Fibroblast of skin of abdomen (primary cell): ENCODE data around the gene RPL41. TPM values are rescaled to one million over a fixed set of nuclear protein-coding genes. Genes with fewer than 3 reads are reported as not detected.
"Not testable (repeated sequence)": the region's sequence is repeated elsewhere in the genome, so short reads cannot be mapped to it uniquely, and the experiment has no call there.

ENCODE experiments used
- DNase-seq: peaks from one replicate; pipeline ENCODE4 v3.0.0-alpha.2; 2013
- polyA plus RNA-seq, 2 experiments: library from polyadenylated mRNA; unstranded; fragments of 120-200 nt; gene quantifications; one replicate each; pipeline ENCODE4 v1.2.1, GENCODE V29; 2013; ENCODE audit not compliant: insufficient read length in 2 of 2

Gene RPL41
- polyA plus RNA-seq (2013, experiment 1 of 2; ENCODE audit: insufficient read length), result 4,299 TPM
- polyA plus RNA-seq (2013, experiment 2 of 2; ENCODE audit: insufficient read length), result 4,492 TPM

DNA sequence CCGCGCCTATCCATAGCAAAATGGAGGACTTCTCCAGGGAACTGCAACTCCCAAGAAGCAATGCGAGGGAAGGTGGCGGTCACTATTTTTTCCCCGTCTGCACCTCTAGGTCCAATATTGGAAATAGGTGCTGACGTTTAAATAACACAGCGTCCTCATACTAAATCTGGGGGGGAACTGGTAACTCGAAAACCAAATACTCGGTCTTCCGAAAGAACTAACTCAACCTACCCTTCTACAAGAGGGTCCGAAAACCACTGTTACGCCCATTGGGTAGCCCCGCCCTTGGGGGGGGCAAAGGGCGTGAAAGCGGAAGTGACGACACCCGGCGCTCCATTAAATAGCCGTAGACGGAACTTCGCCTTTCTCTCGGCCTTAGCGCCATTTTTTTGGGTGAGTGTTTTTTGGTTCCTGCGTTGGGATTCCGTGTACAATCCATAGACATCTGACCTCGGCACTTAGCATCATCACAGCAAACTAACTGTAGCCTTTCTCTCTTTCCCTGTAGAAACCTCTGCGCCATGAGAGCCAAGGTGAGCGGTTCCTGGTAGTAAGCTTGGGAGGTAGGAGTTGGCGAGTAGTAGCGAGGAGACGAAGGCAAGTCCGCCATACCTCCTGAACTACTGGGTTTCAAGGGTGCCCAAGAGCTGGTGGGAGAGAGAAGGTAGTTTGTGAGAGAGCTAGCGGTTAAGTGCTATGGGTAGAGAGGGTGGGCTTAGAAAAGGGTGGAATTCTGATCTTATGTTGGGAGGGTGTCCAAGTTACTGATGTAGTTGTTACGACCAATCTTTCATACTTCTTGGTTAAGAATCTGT is at the start of gene RPL41:
TSS of gene RPL41 (plus strand) at position 367 of the 815 bp plus-strand sequence.
- DNase-seq, result peak; percentile 94

DNA sequence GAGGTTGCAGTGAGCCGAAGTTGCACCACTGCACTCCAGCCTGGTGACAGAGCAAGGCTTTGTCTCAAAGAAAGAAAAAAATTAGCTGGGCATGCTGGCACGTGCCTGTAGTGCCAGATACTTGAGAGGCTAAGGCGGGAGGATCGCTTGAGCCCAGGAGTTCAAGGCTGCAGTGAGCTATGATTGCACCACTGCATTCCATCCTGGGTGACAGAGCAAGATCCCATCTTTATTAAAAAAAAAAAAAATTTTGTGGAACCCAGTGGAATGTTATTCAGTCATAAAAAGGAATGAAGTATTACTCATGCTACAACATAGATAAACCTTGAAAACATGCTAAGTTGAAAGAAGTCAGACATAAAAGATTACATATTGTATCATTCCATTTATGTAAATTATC is 44.8 kb upstream of the RPL41 start:
- DNase-seq, result peak; percentile 25

DNA sequence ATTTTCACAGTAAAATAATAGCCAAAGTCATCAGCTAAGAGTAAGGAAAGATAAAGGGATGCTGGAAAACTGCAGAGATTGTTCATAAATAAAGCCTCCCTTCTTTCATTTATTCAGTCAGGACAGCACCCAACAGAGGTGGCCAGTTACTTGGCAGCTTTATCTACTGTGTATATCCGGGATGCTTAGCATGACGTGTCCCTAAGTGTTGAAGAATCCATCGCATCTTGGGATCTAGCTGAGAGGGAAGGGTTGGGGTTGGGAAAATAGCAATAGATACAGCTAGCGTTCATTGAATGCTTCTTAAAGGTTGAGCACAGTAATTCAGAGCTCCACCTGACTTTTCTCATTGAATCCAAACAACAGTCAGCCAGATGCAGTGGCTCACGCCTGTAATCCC is 42.0 kb upstream of the RPL41 start:
- no peak for DNase-seq

DNA sequence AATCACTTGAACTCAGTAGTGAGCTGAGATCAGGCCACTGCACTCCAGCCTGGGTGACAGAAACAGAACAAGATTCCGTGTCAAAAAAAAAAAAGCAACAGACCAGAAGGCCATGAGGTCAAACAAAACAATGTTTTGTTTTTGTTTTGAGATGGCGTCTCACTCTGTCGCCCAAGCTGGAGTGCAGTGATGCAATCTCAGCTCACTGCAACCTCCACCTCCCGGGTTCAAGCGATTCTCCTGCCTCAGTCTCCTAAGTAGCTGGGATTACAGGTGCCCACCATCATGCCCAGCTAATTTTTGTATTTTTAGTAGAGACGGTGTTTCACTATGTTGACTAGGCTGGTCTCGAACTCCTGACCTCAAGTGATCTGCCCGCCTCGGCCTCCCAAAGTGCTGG is 38.5 kb upstream of the RPL41 start:
- DNase-seq, result not testable (repeated sequence)

DNA sequence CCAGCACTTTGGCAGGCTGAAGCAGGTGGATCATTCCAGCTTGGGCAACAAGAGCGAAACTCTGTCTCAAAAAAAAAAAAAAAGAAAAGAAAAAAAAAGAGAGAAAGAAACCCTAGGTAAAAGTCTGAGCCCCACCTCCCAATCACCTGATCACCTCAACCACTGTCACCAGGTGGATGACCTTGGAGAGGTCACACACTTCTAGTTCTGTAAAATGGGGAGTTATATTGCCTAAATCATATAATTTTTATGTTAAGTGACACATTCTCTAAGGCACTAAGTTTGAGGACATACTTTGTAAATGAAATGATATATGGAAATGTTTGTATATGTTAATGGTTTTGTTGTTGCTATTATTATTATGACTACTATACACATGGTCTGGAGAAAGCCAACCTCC is 38.0 kb upstream of the RPL41 start:
- no peak for DNase-seq

DNA sequence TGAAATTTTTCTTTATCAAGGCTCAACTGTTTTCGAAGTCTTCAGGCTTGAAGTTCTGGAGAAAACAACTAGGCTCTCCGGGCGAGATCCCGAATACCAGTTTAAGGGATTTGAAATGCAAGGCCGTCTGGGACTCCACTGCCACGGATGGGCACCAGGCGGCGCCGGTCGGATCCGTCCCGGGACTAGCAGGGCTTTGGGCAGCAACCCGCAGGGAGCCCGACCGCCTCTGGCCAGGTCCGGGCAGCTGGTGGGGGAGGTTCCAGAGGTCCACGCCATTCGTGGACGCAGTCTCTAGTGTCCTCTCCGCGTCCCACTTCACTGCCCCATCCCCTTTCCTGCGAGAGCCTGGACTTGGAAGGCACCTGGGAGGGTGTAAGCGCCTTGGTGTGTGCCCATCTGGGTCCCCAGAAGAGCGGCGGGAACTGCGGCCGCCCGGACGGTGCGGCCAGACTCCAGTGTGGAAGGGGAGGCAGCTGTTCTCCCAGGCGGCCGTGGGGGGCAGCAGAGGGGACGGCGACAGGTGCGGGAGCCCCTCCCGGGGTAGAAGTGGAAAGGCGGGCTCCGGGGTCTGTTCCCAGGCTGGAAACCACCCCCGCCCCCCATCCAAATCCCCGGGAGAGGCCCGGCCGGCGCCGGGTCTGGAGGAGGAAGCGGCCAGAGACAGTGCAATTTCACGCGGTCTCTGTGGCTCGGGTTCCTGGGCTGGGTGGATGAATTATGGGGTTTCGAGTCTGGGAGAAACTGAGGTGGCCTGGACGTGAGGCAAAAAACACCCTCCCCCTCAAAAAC is 37.3 kb upstream of the RPL41 start:
- DNase-seq, result peak; percentile 60

DNA sequence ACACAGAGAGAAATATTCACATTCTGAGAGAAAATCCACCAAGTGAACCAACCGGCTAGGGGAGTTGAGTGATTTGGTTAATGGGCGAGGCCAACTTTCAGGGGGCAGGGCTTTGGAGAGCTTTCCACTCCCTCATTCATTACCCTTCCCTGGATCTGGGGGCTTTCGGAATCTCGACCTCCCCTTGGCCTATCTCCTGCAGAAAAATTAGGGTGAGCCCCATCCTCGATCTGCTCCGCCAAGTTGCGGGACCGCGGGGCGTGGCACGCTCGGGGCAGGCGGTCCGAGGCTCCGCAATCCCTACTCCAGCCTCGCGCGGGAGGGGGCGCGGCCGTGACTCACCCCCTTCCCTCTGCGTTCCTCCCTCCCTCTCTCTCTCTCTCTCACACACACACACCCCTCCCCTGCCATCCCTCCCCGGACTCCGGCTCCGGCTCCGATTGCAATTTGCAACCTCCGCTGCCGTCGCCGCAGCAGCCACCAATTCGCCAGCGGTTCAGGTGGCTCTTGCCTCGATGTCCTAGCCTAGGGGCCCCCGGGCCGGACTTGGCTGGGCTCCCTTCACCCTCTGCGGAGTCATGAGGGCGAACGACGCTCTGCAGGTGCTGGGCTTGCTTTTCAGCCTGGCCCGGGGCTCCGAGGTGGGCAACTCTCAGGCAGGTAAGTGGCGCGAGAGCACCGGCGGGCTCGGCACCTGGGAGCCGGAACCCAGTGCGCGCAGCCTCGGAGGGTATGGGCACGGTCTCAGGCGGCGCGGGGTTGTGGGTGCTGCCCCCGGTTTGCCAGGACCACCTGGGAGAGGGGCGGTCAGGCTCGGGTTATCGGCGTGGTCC is 36.5 kb upstream of the RPL41 start, which contains the start of gene ERBB3:
TSS of gene ERBB3 (plus strand) at position 443 of the 833 bp plus-strand sequence. CDS start at position 579, 136 bp downstream.
- DNase-seq, result peak; percentile 76

DNA sequence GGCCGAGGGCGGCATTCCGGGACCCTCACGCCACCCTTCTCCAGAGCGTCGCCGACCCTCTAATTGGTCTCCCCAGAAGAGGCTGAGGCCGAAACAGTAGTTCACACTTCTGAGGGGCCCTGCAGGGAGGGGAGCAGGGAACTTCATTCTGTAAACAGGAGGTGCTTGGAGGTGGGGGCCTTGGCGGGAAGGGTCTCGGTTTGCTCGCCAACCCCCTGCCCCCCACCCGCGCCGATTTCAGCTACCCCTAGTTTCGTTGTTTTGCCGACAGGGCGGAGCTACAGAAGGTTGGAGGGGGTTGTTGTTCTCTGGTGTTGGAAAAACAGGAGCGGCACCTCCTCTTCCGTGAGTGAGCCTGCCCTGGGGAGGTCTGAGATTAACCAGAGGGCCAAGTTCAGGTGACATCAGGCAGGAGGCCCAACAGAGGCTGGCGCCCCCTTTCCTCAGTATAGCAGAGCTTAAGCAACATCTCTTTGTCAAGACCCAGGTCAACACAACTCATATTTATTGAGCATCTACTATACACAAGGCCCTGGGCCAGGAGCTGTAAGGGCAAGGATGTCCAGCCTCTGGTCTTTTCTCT is 35.8 kb upstream of the RPL41 start:
- DNase-seq, result no peak

DNA sequence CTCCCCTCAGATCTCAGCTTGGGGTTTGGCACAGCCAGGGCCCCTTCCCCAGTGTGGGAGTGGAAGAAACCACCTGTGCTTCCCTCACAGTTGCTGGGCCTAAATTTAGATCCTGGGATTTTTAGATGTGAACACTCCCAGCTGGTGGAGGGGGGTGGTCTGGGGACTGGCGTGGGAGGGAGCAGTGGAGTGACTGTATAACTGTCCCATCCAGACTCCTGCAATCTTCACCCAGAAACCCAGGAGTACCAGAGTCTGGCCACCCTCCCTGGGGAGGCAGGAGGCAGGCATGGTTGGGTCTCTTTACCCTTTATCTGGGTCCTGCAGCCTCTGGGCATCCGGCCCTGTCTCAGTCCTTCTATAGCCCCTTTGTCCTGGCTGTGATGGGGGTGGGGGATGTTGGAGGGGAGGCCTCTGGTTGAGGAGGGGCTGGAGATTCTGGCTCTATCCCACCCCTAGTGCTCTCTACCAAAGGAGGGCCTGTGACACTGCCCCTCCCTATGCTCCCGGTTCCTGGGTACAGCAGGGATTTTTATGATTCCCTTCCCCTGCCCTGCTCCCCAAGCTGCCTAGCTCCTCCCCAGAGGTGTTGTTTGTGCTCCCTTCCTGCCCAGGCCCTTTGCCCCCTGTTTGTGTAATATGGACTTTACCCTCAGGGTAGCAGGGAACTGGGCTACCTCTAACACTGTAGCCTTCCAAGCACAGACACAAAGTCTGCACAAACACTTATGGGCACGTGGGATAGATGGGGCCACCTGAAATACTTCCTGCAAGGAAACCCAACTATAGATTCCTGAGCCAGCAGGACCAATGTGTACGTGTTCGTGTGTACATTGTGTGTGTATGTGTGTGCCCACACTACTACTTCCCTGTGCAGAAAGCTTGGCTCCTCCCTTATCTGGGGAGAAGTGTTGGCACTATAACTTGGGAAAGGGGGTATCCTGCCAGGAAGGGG is 34.8 kb upstream of the RPL41 start:
- no peak for DNase-seq

DNA sequence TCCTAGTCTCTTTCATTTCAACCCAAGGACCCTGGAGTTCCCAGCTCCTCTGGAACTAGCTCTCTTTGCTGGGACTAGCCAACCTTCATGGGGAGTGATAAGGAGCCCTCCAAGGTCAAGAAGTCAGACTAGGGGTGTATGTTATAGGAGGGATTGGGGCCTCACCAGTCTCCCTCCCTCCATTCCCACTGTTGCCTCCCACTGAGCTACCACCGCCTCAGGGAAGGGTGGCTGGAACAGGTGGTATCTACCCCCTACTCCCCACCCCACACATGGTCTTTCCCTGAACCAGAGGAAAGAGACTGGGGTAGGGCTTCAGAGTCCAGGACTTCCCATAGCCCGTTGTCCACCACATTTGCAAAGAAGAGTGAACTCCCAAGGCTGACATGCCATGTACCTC is 34.1 kb upstream of the RPL41 start:
- DNase-seq, result no peak

DNA sequence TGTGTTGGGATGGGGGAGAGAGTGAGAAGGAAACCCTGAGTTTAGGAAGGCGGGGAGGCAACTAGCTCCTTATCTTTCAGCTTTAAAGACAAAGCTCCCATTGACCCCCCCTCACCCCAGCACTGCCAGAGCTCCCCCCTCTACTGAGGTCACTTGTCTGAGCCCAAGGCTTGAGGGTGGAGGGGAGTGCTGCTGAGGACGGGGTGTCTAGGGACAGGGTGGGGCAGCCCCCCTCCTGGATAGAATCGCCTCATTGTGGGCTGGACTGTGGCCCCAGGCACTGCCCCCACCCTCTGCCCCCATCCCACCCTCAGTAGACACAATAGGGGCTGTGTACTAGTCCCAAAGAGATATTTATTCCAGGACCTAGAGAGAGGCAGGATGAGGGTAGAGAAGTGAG is 33.5 kb upstream of the RPL41 start:
- DNase-seq, result no peak

DNA sequence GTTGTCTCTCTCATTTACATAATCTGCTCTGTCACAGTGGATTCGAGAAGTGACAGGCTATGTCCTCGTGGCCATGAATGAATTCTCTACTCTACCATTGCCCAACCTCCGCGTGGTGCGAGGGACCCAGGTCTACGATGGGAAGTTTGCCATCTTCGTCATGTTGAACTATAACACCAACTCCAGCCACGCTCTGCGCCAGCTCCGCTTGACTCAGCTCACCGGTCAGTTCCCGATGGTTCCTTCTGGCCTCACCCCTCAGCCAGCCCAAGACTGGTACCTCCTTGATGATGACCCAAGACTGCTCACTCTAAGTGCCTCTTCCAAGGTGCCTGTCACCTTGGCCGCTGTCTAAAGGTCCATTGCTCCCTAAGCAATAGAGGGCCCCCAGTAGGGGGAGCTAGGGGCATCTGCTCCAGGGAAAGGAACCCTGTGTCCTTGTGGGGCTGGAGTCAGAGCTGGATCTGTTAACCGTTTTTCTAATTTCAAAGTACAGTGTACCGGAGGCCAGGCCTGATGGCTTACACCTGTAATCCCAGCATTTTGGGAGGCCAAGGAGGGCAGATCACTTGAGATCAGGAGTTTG is 31.4 kb upstream of the RPL41 start:
- no peak for DNase-seq

DNA sequence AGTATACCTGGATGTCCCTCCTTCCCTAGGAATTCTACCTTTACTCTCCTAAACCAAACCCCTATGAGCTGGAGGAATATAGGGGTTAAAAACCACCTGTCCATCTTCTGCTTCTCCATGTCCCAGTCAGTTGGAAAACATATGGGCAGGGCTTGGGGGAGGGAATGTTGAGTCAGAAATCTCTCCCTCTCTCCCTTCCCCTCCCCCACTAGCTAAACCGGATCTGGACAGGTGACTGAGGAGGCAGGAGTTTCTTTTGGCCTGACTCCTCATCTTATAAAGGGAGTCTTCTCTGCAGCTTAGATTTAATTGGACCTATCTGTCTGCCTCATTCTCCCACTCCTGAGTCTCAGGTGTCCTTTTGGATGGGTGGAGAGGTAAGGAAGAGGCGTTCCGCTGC is 30.3 kb upstream of the RPL41 start:
- DNase-seq, result no peak

DNA sequence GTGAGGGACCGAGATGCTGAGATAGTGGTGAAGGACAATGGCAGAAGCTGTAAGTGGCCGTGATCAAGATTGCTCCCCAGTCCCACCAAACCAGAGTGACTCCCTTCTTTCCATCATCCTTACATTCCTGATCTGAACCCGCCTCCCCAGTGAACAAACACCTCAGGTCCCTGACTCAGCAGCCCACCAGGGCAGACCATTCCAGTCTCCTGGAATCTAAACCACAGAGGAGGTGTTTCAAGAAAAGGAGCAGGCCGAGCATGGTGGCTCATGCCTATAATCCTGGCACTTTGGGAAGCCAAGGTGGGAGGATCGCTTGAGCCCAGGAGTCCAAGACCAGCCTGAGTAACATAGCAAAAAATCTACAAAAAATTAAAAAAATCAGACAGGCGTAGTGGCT is 29.8 kb upstream of the RPL41 start:
- DNase-seq, result no peak

DNA sequence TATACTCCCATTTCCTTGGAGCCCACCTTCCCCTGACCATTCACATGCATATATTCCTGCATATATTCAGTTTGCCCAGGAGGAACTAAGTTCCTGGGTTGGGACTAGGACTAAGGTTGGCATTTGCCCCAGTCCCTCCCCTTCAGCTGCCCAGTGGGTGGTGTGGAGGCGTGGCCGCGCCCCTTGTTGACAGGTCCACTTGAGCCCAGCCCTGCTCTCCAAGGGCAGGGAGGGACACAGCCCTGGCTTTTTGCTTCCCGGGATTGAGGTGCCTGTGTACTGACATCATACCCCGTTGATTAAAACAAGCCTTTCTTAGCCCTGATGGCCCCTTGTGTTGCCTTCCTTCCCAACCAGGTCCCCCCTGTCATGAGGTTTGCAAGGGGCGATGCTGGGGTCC is 29.2 kb upstream of the RPL41 start:
- no peak for DNase-seq

DNA sequence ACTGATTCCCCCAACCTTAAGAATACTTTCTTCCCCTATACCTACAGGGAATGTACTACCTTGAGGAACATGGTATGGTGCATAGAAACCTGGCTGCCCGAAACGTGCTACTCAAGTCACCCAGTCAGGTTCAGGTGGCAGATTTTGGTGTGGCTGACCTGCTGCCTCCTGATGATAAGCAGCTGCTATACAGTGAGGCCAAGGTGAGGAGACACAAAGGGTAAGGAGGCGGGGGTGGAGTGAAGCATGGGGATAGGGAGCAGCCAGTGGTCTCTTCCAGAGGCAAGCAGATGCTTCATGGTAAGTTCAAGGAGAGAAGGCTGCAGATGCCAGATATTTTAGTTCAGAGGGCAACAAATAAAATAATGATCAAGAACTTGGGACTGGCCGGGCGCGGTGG is 18.7 kb upstream of the RPL41 start:
- DNase-seq, result no peak

DNA sequence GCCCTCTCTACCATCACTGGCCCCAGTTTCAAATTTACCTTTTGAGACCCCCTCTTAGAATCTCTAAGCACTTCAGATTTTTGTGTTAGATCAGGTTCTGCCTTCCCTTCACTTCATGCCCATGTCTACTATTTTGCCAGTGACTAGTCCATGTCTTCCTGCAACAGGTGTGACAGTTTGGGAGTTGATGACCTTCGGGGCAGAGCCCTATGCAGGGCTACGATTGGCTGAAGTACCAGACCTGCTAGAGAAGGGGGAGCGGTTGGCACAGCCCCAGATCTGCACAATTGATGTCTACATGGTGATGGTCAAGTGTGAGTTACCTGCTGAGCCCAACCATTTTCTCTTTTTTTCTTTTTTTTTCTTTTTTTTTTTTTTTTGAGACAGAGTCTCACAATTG is 17.8 kb upstream of the RPL41 start:
- no peak for DNase-seq

DNA sequence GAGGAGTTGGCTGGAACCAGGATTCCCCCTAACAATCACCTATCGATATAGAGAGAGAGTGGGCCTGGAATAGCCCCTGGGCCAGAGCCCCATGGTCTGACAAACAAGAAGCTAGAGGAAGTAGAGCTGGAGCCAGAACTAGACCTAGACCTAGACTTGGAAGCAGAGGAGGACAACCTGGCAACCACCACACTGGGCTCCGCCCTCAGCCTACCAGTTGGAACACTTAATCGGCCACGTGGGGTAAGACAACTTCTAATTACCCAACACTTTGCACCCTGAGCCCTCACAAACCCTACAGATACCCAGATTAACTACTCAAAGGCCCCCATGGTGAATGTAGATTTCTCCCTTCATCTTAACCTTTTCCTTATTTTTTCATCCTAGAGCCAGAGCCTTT is 16.6 kb upstream of the RPL41 start:
- no peak for DNase-seq

DNA sequence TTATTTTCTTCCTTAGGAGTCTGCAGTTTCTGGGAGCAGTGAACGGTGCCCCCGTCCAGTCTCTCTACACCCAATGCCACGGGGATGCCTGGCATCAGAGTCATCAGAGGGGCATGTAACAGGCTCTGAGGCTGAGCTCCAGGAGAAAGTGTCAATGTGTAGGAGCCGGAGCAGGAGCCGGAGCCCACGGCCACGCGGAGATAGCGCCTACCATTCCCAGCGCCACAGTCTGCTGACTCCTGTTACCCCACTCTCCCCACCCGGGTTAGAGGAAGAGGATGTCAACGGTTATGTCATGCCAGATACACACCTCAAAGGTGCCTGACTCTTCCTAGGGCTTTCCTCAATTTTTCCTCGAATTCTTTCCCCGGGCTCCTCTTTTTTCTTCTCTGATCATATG is 15.4 kb upstream of the RPL41 start:
- DNase-seq, result no peak

DNA sequence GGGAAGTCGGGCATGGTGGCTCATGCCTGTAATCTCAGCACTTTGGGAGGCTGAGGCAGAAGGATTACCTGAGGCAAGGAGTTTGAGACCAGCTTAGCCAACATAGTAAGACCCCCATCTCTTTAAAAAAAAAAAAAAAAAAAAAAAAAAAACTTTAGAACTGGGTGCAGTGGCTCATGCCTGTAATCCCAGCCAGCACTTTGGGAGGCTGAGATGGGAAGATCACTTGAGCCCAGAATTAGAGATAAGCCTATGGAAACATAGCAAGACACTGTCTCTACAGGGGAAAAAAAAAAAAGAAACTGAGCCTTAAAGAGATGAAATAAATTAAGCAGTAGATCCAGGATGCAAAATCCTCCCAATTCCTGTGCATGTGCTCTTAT is 13.8 kb upstream of the RPL41 start:
- no peak for DNase-seq
